Aorta (tissue), 5 donors: Measurements from ENCODE around the gene RPS27A. TPM values are rescaled to one million over a fixed set of nuclear protein-coding genes. Genes with fewer than 3 reads are reported as not detected.
A peak's percentile ranks its signal among the peaks of the same experiment; 100 is the strongest.
"Not testable (repeated sequence)": the region's sequence is repeated elsewhere in the genome, so short reads cannot be mapped to it uniquely, and the experiment has no call there.

ENCODE experiments used
- ATAC-seq: fragments of 200-7000 bp; cut with Tn5 transposase; one replicate; pipeline ENCODE4 v1.9.1; 2022; ENCODE audit warnings: moderate library complexity; ENCODE audit not compliant: low FRiP score
- DNase-seq, 2 donors: peaks; one replicate each; pipeline ENCODE4 v3.0.0-alpha.2; 2020
- H3K27ac ChIP-seq, 2 donors: one replicate each; pipeline ENCODE4 v1.5.1; 2013; ENCODE audit warnings: low read length in 2 of 2, mild to moderate bottlenecking in 2 of 2, moderate library complexity in 2 of 2, control low read depth in 1 of 2, inconsistent platforms in 1 of 2, low read depth in 1 of 2
- H3K27me3 ChIP-seq, 2 donors: one replicate each; pipeline ENCODE4 v1.6.1; 2013; ENCODE audit warnings: control low read depth in 1 of 2, low read length in 1 of 2, mild to moderate bottlenecking in 1 of 2, moderate library complexity in 1 of 2; ENCODE audit not compliant: insufficient read depth in 2 of 2, control insufficient read depth in 1 of 2
- H3K36me3 ChIP-seq, 2 donors: one replicate each; pipeline ENCODE4 v1.6.1; 2013; ENCODE audit warnings: control low read depth in 1 of 2, low read length in 1 of 2, mild to moderate bottlenecking in 1 of 2; ENCODE audit not compliant: insufficient read depth in 2 of 2, control insufficient read depth in 1 of 2
- H3K4me1 ChIP-seq, 2 donors: one replicate each; pipeline ENCODE4 v1.6.1; 2013; ENCODE audit warnings: low read length in 2 of 2, control low read depth in 1 of 2, mild to moderate bottlenecking in 1 of 2, moderate library complexity in 1 of 2; ENCODE audit not compliant: insufficient read depth in 2 of 2, control insufficient read depth in 1 of 2
- H3K4me3 ChIP-seq, 2 donors: one replicate each; pipeline ENCODE4 v1.5.1; 2013; ENCODE audit warnings: low read length in 2 of 2, control low read depth in 1 of 2, mild to moderate bottlenecking in 1 of 2
- H3K9me3 ChIP-seq: one replicate; pipeline ENCODE4 v1.6.1; 2013; ENCODE audit warnings: mild to moderate bottlenecking, low read length; ENCODE audit not compliant: control insufficient read depth
- whole genome bisulfite sequencing, 2 donors: extraction: QIAGEN DNeasy Blood & Tissue Kit; methylation state at CpG; one replicate each; pipeline ENCODE4 v1.1.7; 2013; 5-methylcytosine and 5-hydroxymethylcytosine counted together
- intact Hi-C, 2 donors: fragments of 100-400 bp; cut with DNase I; formaldehyde crosslinking; loops; one replicate each; pipeline versions ENCODE4 v1.14.2 to v1.15.0; 2022
- polyA plus RNA-seq, 2 donors: library from polyadenylated mRNA; stranded (reverse); fragments of 200-250 nt; gene quantifications; one replicate each; pipeline ENCODE4 v1.2.3, GENCODE V29; 2013
- total RNA-seq, 2 donors: library from RNA; stranded (reverse); fragmentation: NEBNext Ultra II Directional; extraction: Animal tissue kit (Norgen Biotek cat#: 25700); gene quantifications; one replicate each; pipeline ENCODE4 v1.2.1, GENCODE V29; 2021
- donor health status: healthy with polysubstance abuse.
- donor health status: Bipolar disorder and iron deficiency.
- donor health status: DM: no; HTN: no; CAD: no.
- donor health status: DM: no; HTN: no; CAD: no.
- donor health status: DM: yes; HTN: yes; CAD: no.

Gene RPS27A
- total and polyA plus RNA-seq, 4 donors: 752 to 6,488 (median 1,797) TPM

DNA sequence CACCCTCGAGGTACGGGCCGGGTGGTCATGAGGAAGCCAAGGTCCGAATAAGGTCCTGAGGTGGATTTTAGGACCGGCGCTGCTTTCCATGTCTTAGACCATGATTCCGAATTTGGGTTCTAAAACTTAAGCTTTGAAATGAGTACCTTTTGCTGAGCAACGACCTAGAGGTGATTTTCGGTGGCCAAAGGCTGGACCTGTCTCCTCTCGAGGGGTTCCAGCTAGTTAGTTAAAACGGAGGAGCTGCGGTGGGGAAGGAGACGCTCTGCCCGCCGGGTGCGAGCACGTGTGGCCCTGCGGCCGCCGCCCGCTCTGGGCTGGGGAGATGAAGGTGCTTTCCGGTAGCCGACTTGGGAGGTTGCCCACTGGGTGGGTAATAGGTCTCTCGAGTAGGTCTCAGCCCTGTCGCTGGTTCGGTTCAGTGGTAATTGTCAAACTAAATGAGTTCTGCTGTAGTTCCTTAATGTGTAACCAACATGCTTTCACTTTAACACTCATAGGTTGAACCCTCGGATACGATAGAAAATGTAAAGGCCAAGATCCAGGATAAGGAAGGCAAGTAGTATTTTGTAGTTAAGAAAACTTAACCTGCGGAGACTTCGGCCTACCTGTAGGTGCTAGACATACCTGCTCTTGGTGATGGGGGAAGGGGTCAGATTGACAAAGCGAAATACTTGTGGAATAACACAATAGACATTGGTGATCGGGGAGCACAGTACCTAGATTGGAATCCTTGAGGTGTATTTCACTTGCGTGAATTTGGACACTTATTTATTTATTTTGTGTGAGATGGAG is 572 bp downstream of the RPS27A start:
- ATAC-seq (peak; percentile 45), DNase-seq (peak; percentile 63 to 81)
- Histone ChIP-seq H3K4me1 (peaks cover 1 to 6% of the 10 kb centered on the region in 2 donors), H3K27ac (peak overlapping the region; percentile 85 to 87), H3K27me3 (no peaks in the 10 kb centered on the region), H3K36me3 (peaks cover 6 to 7% of the 10 kb centered on the region in 2 donors), H3K9me3 (no peaks in the 10 kb centered on the region), H3K4me3 (peak overlapping the region; percentile 80 to 98)
- intact Hi-C loops: no loop called here
- WGBS, 2 donors: 8 to 9% methylated on average over 33 of the region's 33 CpGs

DNA sequence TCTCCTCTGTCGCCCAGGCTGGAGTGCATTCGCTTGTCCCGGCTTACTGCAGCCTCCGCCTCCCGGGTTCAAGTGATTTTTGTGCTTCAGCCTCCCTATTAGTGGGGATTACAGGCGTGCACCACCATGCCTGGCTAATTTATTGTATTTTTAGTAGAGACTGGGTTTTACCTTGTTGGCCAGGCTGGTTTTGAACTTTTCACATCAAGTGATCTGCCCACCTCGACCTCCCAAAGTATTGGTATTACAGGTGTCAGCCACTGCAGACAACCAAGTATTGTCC is 1.1 kb downstream of the RPS27A start:
- no peaks in the 10 kb centered on the region for H3K27me3 ChIP-seq
- DNase-seq (no peak), ATAC-seq (no peak)
- peak overlapping the region in 1 of 2 donors; percentile 85 for H3K27ac ChIP-seq
- H3K4me3 ChIP-seq: peak overlapping the region in 1 of 2 donors; percentile 98
- WGBS, 2 donors: 82 to 85% methylated on average over 7 of the region's 7 CpGs
- intact Hi-C loops: no loop called here
- peaks cover 1 to 6% of the 10 kb centered on the region in 2 donors for H3K4me1 ChIP-seq
- H3K36me3 ChIP-seq: peaks cover 6 to 7% of the 10 kb centered on the region in 2 donors
- H3K9me3 ChIP-seq: no peaks in the 10 kb centered on the region

DNA sequence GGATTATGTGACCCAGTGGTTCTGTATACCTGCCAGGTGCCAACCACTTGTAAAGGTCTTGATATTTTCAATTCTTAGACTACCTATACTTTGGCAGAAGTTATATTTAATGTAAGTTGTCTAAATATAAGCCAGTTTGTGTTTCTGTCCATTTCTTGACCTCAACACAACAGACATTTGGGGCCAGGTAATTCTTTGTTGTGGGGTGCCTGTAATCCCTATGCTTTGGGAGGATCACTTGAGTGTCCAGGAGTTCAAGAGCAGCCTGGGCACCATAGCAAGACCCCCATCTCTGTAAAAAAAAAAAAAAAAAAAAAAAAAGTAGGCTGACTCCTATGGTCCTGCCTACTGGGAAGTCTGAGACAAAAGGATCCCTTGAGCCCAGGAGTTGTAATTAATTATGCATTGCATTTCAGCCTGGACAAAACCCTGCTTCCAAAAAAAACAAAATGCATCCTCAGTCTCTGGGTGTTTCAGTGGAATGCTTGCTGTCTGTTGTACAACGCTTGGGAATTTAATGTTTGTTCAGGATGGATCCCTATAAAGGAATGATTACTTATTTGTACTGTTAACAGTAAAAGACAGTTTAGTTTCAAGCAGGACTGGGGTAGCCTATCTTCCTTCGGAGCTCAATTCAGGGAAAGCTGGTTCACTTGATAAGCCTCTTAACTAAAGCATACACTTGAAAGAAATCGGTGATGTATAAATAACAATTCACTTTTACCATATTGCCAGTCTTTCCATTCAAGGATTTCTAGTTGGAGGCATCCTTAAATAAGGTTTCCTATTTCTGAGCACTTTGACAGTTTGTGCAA is 3.4 kb downstream of the RPS27A start:
- no peak for ATAC-seq

DNA sequence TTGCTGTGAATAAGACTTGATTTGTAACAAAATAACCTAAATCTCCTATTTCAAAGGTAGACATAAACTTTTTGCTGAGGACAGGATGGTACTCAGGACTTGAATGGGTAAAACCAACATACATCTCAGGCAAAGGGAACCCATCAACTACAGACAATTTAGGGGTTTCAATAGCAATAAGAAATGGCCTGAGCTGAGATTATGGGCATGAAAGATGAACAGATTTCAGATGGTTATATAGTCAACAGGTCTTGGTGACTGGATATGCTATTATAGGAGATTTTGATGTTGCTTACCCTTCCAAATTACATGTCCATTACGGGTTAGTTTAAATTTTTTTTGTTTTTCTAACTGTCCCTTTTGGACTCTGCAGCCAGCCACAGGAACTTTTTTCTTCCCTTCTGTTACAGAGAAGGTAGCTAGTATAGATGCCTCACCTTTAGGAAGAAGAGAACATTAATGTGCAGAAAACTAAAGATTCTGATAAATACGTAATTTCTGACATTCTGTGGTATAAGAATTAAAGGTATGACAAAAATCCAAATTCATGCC is 4.6 kb downstream of the RPS27A start:
- peaks cover 6 to 7% of the 10 kb centered on the region in 2 donors for H3K36me3 ChIP-seq
- H3K27me3 ChIP-seq: no peaks in the 10 kb centered on the region
- H3K27ac ChIP-seq: no peak overlapping the region
- H3K4me3 ChIP-seq: no peak overlapping the region
- no peak for DNase-seq
- ATAC-seq: no peak
- H3K9me3 ChIP-seq: no peaks in the 10 kb centered on the region
- WGBS, 2 donors: 53 to 63% methylated on average over 2 of the region's 2 CpGs
- peaks cover 0 to 6% of the 10 kb centered on the region in 2 donors for H3K4me1 ChIP-seq
- intact Hi-C loops: no loop called here

More for the DNA sequence above, 3.4 kb downstream of the RPS27A start:
- Histone ChIP-seq H3K4me3 (no peak overlapping the region), H3K9me3 (no peaks in the 10 kb centered on the region), H3K36me3 (peaks cover 6 to 7% of the 10 kb centered on the region in 2 donors), H3K4me1 (peaks cover 0 to 6% of the 10 kb centered on the region in 2 donors), H3K27ac (no peak overlapping the region), H3K27me3 (no peaks in the 10 kb centered on the region)
- 78 to 83% methylated on average over 3 of the region's 3 CpGs for WGBS, 2 donors
- intact Hi-C loops: no loop called here
- DNase-seq: no peak

DNA sequence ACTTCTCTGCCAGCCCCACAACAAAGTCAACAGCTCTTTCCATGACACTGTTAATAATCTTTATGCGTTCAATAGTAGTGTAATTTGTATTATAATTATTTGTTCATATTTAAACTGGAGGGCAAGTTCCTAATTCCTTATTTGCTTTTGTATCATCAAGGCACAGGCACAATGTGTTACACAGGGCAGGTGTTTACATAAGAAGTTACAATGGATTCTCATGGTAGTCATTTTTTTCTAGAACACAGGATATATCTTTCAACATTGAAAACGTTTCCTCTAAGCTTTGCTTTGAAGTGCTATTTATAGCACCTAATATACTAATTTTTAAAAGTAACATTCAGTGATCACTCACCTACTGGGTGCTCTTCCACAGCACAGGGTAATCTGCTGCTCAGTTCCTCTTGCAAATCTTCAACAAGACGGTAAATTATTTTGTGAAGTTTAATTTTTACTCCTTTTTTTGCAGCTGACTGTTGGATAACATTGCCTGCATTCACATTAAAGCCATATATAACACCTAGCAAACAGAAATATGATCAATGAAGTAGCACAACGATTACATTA is 7.3 kb downstream of the RPS27A start:
- no peaks in the 10 kb centered on the region for H3K4me1 ChIP-seq
- H3K9me3 ChIP-seq: no peaks in the 10 kb centered on the region
- intact Hi-C loops: no loop called here
- H3K27me3 ChIP-seq: no peaks in the 10 kb centered on the region
- peaks cover 6 to 7% of the 10 kb centered on the region in 2 donors for H3K36me3 ChIP-seq
- DNase-seq: no peak
- H3K4me3 ChIP-seq: no peak overlapping the region
- no peak overlapping the region for H3K27ac ChIP-seq
- WGBS, 2 donors: 68 to 69% methylated on average over 4 of the region's 4 CpGs
- ATAC-seq: no peak

DNA sequence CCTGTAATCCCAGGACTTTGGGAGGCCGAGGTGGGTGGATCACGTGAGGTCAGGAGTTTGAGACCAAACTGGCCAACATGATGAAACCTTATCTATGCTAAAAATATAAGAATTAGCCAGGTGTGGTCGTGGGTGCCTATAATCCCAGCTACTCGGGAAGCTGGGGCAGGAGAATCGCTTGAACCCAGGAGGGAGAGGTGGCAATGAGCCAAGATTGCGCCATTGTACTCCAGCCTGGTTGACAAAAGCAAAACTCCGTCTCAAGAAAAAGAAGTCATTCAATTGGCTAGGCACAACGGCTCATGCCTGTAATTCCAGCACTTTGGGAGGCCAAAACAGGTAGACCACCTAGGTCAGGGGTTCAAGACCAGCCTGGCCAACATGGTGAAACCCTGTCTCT is 9.1 kb downstream of the RPS27A start:
- H3K4me3 ChIP-seq, H3K27ac ChIP-seq, H3K36me3 ChIP-seq, DNase-seq, intact Hi-C loops, H3K4me1 ChIP-seq, H3K9me3 ChIP-seq, ATAC-seq, H3K27me3 ChIP-seq: not testable (repeated sequence)
- 89 to 91% methylated on average over 8 of the region's 8 CpGs for WGBS, 2 donors

DNA sequence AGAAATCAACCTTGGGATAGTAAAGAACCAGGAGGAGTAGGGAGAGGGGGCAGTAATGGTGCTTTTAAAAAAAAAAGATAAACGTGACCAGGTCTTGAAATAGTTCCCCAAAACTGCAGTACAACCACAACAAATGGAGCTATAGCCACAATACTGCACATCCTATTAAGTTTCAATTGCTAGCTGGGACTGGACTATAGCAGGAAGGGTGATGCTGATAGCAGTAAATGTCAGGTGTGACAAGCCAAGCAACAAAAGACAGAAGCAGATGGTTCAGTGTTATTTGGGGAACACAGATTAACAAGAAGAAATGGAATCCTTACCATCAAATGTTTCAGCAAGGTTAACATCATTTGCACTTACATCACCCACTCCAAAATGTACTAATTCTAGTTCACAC is 10.1 kb downstream of the RPS27A start:
- WGBS, 2 donors: 46 to 52% methylated on average over 1 of the region's 1 CpG
- DNase-seq: no peak
- no peaks in the 10 kb centered on the region for H3K4me1 ChIP-seq
- no peak overlapping the region for H3K27ac ChIP-seq
- intact Hi-C loops: no loop called here
- no peaks in the 10 kb centered on the region for H3K27me3 ChIP-seq
- H3K36me3 ChIP-seq: peaks cover 4 to 5% of the 10 kb centered on the region in 2 donors
- no peak for ATAC-seq
- H3K9me3 ChIP-seq: no peaks in the 10 kb centered on the region
- H3K4me3 ChIP-seq: no peak overlapping the region

DNA sequence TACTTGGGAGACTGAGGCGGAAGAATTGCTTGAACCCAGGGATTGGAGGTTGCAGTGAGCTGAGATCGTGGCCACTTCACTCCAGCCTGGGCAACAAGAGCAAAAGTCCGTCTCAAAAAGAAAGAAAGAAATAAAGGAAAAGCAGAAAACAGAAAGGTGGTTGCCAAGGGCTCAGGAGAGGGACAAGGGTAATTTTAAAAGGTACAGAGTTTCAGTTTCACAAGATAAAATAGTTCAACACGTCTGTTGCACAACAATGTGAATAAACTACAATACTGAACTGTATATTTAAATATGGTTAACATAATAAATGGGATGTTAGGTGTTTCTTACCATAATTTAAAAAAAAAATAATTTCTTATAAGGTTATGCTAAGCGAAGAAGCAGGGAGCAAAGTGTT is 12.9 kb downstream of the RPS27A start:
- Histone ChIP-seq H3K4me3 (no peak overlapping the region), H3K4me1 (no peaks in the 10 kb centered on the region), H3K27me3 (no peaks in the 10 kb centered on the region), H3K36me3 (peaks cover 4 to 5% of the 10 kb centered on the region in 2 donors), H3K9me3 (no peaks in the 10 kb centered on the region), H3K27ac (no peak overlapping the region)
- WGBS, 2 donors: 88 to 90% methylated on average over 5 of the region's 5 CpGs
- DNase-seq (no peak), ATAC-seq (no peak)
- intact Hi-C loops: no loop called here
